IMR-90 (cell line): ENCODE measurements around the gene SLC29A2. TPM values are rescaled to one million over a fixed set of nuclear protein-coding genes. Genes with fewer than 3 reads are reported as not detected.

Source experiments
- ATAC-seq: fragments of 200-7000 bp; cut with Tn5 transposase; 2 replicates; pipeline ENCODE4 v1.9.1; 2020; ENCODE audit warnings: low read depth, mild to moderate bottlenecking, moderate library complexity
- BruUV-seq: library from RNA; stranded (reverse); fragments of 400-500 nt; replicated peaks from 2 replicates; lab custom pipeline; 2021; lab: Mats Ljungman, UMichigan
- CTCF ChIA-PET: fragments of 300-600 bp; formaldehyde crosslinking; extraction: SDS; loops from one replicate; lab custom pipeline; 2021; ENCODE audit warnings: antibody characterized with exemption; lab: Yijun Ruan, JAX
- POLR2A ChIA-PET: fragments of 300-600 bp; sonication (Branson Sonifier 250); formaldehyde crosslinking; loops from one replicate; lab custom pipeline; 2022; ENCODE audit warnings: antibody characterized with exemption; ENCODE audit not compliant: unreplicated experiment; lab: Charles Lee
- DNase-seq: peaks from one replicate; pipeline ENCODE4 v3.0.0; 2013
- H2AFZ ChIP-seq: replicated peaks from 2 replicates; pipeline ENCODE3; 2013; ENCODE audit warnings: low read length, mild to moderate bottlenecking; ENCODE audit not compliant: poor library complexity
- H2AK5ac ChIP-seq: 2 replicates; pipeline ENCODE4 v1.6.1; 2013; ENCODE audit warnings: low read depth, low read length, inconsistent platforms
- H2AK9ac ChIP-seq: replicated peaks from 2 replicates; pipeline ENCODE3; 2013; ENCODE audit warnings: mild to moderate bottlenecking, low read depth, low read length, moderate library complexity; ENCODE audit not compliant: poor library complexity
- H2BK120ac ChIP-seq: 2 replicates; pipeline ENCODE4 v1.6.1; 2013; ENCODE audit warnings: low read depth, low read length, inconsistent platforms
- H2BK15ac ChIP-seq: 3 replicates; pipeline ENCODE4 v1.6.1; 2013; ENCODE audit warnings: low read depth, low read length, inconsistent platforms
- H2BK20ac ChIP-seq: 2 replicates; pipeline ENCODE4 v1.6.1; 2013; ENCODE audit warnings: low read depth, mild to moderate bottlenecking, inconsistent platforms, low read length, moderate library complexity
- H2BK5ac ChIP-seq: 2 replicates; pipeline ENCODE4 v1.6.1; 2013; ENCODE audit warnings: mild to moderate bottlenecking, low read depth, low read length, inconsistent platforms; ENCODE audit not compliant: poor library complexity, severe bottlenecking
- H3K14ac ChIP-seq: replicated peaks from 2 replicates; pipeline ENCODE4 v1.6.1; 2013; ENCODE audit warnings: low read depth, low read length, inconsistent platforms
- H3K18ac ChIP-seq: 2 replicates; pipeline ENCODE4 v1.6.1; 2013; ENCODE audit warnings: low read depth, low read length, control low read depth
- H3K23ac ChIP-seq: 2 replicates; pipeline ENCODE4 v1.6.1; 2013; ENCODE audit warnings: low read depth, low read length, inconsistent platforms
- H3K27ac ChIP-seq: 2 replicates; pipeline ENCODE4 v1.5.1; 2013; ENCODE audit warnings: mild to moderate bottlenecking, control low read depth, low read length; ENCODE audit not compliant: insufficient read depth
- H3K27me3 ChIP-seq: 2 replicates; pipeline ENCODE4 v1.6.1; 2013; ENCODE audit warnings: low read length; ENCODE audit not compliant: control insufficient read depth, insufficient read depth
- H3K36me3 ChIP-seq: 2 replicates; pipeline ENCODE4 v1.6.1; 2013; ENCODE audit warnings: low read length, mixed read lengths; ENCODE audit not compliant: control insufficient read depth, insufficient read depth
- H3K4ac ChIP-seq: 2 replicates; pipeline ENCODE4 v1.6.1; 2013; ENCODE audit warnings: low read depth, low read length, inconsistent platforms
- H3K4me1 ChIP-seq: 2 replicates; pipeline ENCODE4 v1.6.1; 2013; ENCODE audit warnings: low read length, mixed read lengths; ENCODE audit not compliant: control insufficient read depth, insufficient read depth
- H3K4me2 ChIP-seq: 2 replicates; pipeline ENCODE4 v1.6.1; 2013; ENCODE audit warnings: low read depth, mild to moderate bottlenecking, control low read depth, low read length, moderate library complexity
- H3K4me3 ChIP-seq: 2 replicates; pipeline ENCODE4 v1.5.1; 2013; ENCODE audit warnings: low read depth, mild to moderate bottlenecking, control low read depth, low read length, moderate library complexity; ENCODE audit not compliant: insufficient read depth
- H3K56ac ChIP-seq: 2 replicates; pipeline ENCODE4 v1.6.1; 2013; ENCODE audit warnings: low read length, inconsistent platforms; ENCODE audit not compliant: insufficient read depth; ENCODE audit errors: extremely low read depth
- H3K79me1 ChIP-seq, 2 experiments: 2 replicates each; pipeline ENCODE4 v1.6.1; 2013; ENCODE audit warnings: low read length in 2 of 2, inconsistent platforms in 1 of 2, low read depth in 1 of 2
- H3K9ac ChIP-seq: 2 replicates; pipeline ENCODE4 v1.6.1; 2013; ENCODE audit warnings: low read depth, low read length, control low read depth
- H3K9me1 ChIP-seq: 2 replicates; pipeline ENCODE4 v1.6.1; 2013; ENCODE audit warnings: low read length, inconsistent platforms; ENCODE audit not compliant: insufficient read depth
- H3K9me3 ChIP-seq: 2 replicates; pipeline ENCODE4 v1.6.1; 2013; ENCODE audit warnings: low read length; ENCODE audit not compliant: control insufficient read depth, insufficient read depth
- H4K20me1 ChIP-seq: 2 replicates; pipeline ENCODE4 v1.6.1; 2013; ENCODE audit warnings: low read length, inconsistent platforms; ENCODE audit not compliant: insufficient read depth
- H4K5ac ChIP-seq: 2 replicates; pipeline ENCODE4 v1.6.1; 2013; ENCODE audit warnings: mild to moderate bottlenecking, low read depth, low read length, control low read depth
- H4K8ac ChIP-seq, 2 experiments: 2 replicates each; pipeline ENCODE4 v1.6.1; 2013; ENCODE audit warnings: low read depth in 2 of 2, low read length in 2 of 2, control low read depth in 1 of 2, inconsistent platforms in 1 of 2
- H4K91ac ChIP-seq: 2 replicates; pipeline ENCODE4 v1.6.1; 2013; ENCODE audit warnings: low read depth, low read length, inconsistent platforms; ENCODE audit not compliant: insufficient read depth
- BHLHE40 ChIP-seq: fragments of 150-350 bp; IDR thresholded peaks from 2 replicates; pipeline ENCODE4 v1.6.1; 2016; ENCODE audit warnings: mild to moderate bottlenecking, low read depth, low read length
- CHD1 ChIP-seq: IDR thresholded peaks from 2 replicates; pipeline ENCODE4 v1.6.1; 2012; ENCODE audit warnings: low read depth, low read length, improper control_type of control experiment
- FOS ChIP-seq: fragments of 150-350 bp; IDR thresholded peaks from 2 replicates; pipeline ENCODE4 v1.6.1; 2016; ENCODE audit warnings: low read depth, low read length
- MAFK ChIP-seq: IDR thresholded peaks from 2 replicates; pipeline ENCODE4 v1.6.1; 2012; ENCODE audit warnings: low read depth, low read length, improper control_type of control experiment
- MAZ ChIP-seq: IDR thresholded peaks from 2 replicates; pipeline ENCODE4 v1.6.1; 2012; ENCODE audit warnings: low read depth, mild to moderate bottlenecking, low read length, improper control_type of control experiment, moderate library complexity, borderline replicate concordance
- NFE2L2 ChIP-seq: fragments of 150-350 bp; IDR thresholded peaks from 2 replicates; pipeline ENCODE4 v1.6.1; 2016; ENCODE audit warnings: low read depth, mild to moderate bottlenecking, low read length
- RAD21 ChIP-seq: IDR thresholded peaks from 2 replicates; pipeline ENCODE4 v1.6.1; 2012; ENCODE audit warnings: low read length, improper control_type of control experiment
- RCOR1 ChIP-seq: IDR thresholded peaks from 2 replicates; pipeline ENCODE4 v1.6.1; 2012; ENCODE audit warnings: mild to moderate bottlenecking, low read length, improper control_type of control experiment; ENCODE audit not compliant: insufficient replicate concordance
- RFX5 ChIP-seq: IDR thresholded peaks from 2 replicates; pipeline ENCODE4 v1.8.0; 2012; ENCODE audit warnings: low read depth, mild to moderate bottlenecking, low read length, moderate library complexity
- SMC3 ChIP-seq: fragments of 150-350 bp; IDR thresholded peaks from 2 replicates; pipeline ENCODE4 v1.6.1; 2016; ENCODE audit warnings: low read depth, mild to moderate bottlenecking, antibody characterized with exemption, low read length, moderate library complexity
- WGBS, 2 experiments: methylation state at CpG; one replicate each; pipeline versions ENCODE4 v1.1.5 to v1.1.7; 2013; ENCODE audit warnings: missing lambda C conversion rate in 2 of 2; ENCODE audit not compliant: insufficient read length in 1 of 2; ENCODE audit errors: extremely low coverage in 2 of 2; 5-methylcytosine and 5-hydroxymethylcytosine counted together
- dilution Hi-C: fragments of 300-500 bp; cut with HindIII; formaldehyde crosslinking; loops from one replicate; pipeline ENCODE4 v1.14.3; 2018; ENCODE audit warnings: low sequenced_read_pairs; ENCODE audit not compliant: unreplicated experiment
- in situ Hi-C: fragments of 300-500 bp; cut with MboI; formaldehyde crosslinking; loops from 3 replicates; pipeline ENCODE4 v1.14.3; 2019; ENCODE audit warnings: low sequenced_read_pairs, inconsistent platforms, mixed read lengths
- intact Hi-C: fragments of 100-400 bp; cut with micrococcal nuclease; formaldehyde crosslinking; loops from 2 replicates; pipeline ENCODE4 v1.10.0; 2022
- polyA plus RNA-seq, 3 experiments: library from polyadenylated mRNA; depleted of rRNA; stranded (reverse); fragments of >200 nt; gene quantifications; 2 replicates each; pipeline ENCODE4 v1.2.3, GENCODE V29; 2012; ENCODE audit warnings: low replicate concordance in 1 of 3
- total RNA-seq: library from RNA; depleted of rRNA; stranded (reverse); fragments of >200 nt; gene quantifications from 2 replicates; pipeline ENCODE4 v1.2.3, GENCODE V29; 2012
- TF ChIP-seq, protein P1 (sequence below): fragments of 150-350 bp; IDR thresholded peaks from 2 replicates; pipeline ENCODE4 v1.6.1; 2016; ENCODE audit warnings: low read depth, mild to moderate bottlenecking, low read length, moderate library complexity, borderline replicate concordance

SLC29A2 gene
- total and polyA plus RNA-seq, 2 of the 4 experiments (the other 2 are of a cell fraction) = under 0.01 to 1.2 TPM

DNA sequence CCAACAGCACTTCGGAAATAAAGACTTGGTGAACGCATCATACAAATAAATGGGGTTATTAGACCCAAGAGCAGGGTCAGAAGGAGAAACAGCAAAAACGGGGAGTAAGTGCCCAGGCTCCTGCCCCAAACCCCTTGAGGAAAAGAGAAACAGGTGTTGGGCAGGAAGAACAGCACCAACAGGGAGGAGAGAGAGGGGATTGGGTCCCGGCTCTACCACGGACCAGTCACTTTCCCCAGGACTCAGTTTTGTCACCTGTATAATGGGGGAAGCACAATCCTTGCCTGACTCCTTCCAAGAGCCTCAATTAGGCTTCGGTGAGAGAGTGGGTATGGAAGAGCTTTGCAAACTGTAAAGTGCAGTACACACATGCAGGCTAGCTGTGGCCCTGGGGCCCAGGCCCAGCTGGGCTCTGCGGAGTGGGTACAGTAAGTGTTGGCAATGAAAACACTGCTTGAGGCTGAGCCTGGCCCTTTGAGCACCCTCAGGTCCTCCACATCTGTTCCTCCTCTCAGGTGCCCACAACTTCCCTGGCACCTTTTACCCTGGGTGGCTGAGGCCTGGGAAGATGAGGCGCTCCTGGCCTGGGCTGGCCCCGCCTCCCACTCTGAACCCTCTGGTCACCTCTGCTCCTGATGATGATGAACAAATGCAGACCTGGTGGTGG, 8.9 kb downstream of the SLC29A2 start:
- no peak overlapping the region for H3K23ac ChIP-seq
- H2BK15ac ChIP-seq = no peak overlapping the region
- in situ Hi-C loops (no loop called here), dilution Hi-C loops (no loop called here), intact Hi-C loops (no loop called here)
- no peak overlapping the region for H3K4ac ChIP-seq
- H3K79me1 ChIP-seq = no peaks in the 10 kb centered on the region
- H3K9me1 ChIP-seq = no peaks in the 10 kb centered on the region
- no peak overlapping the region for H4K5ac ChIP-seq
- H3K27me3 ChIP-seq = peaks cover 2% of the 10 kb centered on the region; the same call in 1 of the 2 replicates
- no peak overlapping the region for H3K56ac ChIP-seq
- H4K8ac ChIP-seq = no peak overlapping the region
- H3K18ac ChIP-seq = no peak overlapping the region
- H2AK5ac ChIP-seq = no peak overlapping the region
- DNase-seq (no peak), ATAC-seq (no peak)
- H3K4me1 ChIP-seq = no peaks in the 10 kb centered on the region
- no peak overlapping the region for H2BK120ac ChIP-seq
- no peak overlapping the region for H2AFZ ChIP-seq
- no peaks in the 10 kb centered on the region for H3K9me3 ChIP-seq
- no peak overlapping the region for H2BK20ac ChIP-seq
- no peak overlapping the region for H2AK9ac ChIP-seq
- H3K14ac ChIP-seq = no peak overlapping the region
- H4K91ac ChIP-seq = no peak overlapping the region
- H3K36me3 ChIP-seq = no peaks in the 10 kb centered on the region
- H3K27ac ChIP-seq = no peak overlapping the region
- no peak overlapping the region for H3K4me2 ChIP-seq
- BruUV-seq = no TSS peak
- no peak overlapping the region for H3K4me3 ChIP-seq
- CTCF ChIA-PET = no interaction called here
- H4K20me1 ChIP-seq = no peaks in the 10 kb centered on the region
- H3K9ac ChIP-seq = no peak overlapping the region
- no peak for TF ChIP-seq SMC3
- TF ChIP-seq FOS = no peak
- TF ChIP-seq, protein P1, sequence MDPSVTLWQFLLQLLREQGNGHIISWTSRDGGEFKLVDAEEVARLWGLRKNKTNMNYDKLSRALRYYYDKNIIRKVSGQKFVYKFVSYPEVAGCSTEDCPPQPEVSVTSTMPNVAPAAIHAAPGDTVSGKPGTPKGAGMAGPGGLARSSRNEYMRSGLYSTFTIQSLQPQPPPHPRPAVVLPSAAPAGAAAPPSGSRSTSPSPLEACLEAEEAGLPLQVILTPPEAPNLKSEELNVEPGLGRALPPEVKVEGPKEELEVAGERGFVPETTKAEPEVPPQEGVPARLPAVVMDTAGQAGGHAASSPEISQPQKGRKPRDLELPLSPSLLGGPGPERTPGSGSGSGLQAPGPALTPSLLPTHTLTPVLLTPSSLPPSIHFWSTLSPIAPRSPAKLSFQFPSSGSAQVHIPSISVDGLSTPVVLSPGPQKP = no peak
- TF ChIP-seq RAD21 = no peak
- no peak for TF ChIP-seq RFX5
- TF ChIP-seq BHLHE40 = no peak
- TF ChIP-seq MAFK = no peak
- TF ChIP-seq MAZ = no peak
- TF ChIP-seq NFE2L2 = no peak
- TF ChIP-seq RCOR1 = no peak
- no peak for TF ChIP-seq CHD1
- 100% methylated on average over 1 of the region's 9 CpGs; no CpG with 5 or more reads in 1 of the 2 experiments for WGBS, 2 experiments
- POLR2A ChIA-PET = no interaction called here
- no peak overlapping the region for H2BK5ac ChIP-seq
